Measurements from ENCODE around the gene ELOA. TPM values are rescaled to one million over a fixed set of nuclear protein-coding genes. Genes with fewer than 3 reads are reported as not detected.
A peak's percentile ranks its signal among the peaks of the same experiment; 100 is the strongest.
"Not testable (repeated sequence)": the region's sequence is repeated elsewhere in the genome, so short reads cannot be mapped to it uniquely, and the experiment has no call there.

The ELOA gene
- polyA plus RNA-seq, 6 donors from 2014 or later: 15.5 to 74.6 (median 46.1) TPM

- Mint-ChIP-seq H3K4me1 (peaks cover 27 to 39% (median 31%) of the 10 kb centered on the region in 3 donors), H3K36me3 (peaks cover 0 to 8% of the 10 kb centered on the region in 2 donors), H3K27me3 (no peaks in the 10 kb centered on the region), H3K4me3 (peak overlapping the region in 2 of 8 donors; percentile 42 to 66), H3K9me3 (no peaks in the 10 kb centered on the region), H3K27ac (peak overlapping the region in 2 of 6 donors; percentile 73 to 97)
- DNase-seq (no peak), ATAC-seq (ENCODE audit: low read depth in 2 of 2) (no peak)
These were observed 50.8 kb downstream of the ELOA start for GRCh38 chr1:23793861-23794731.

GRCh38 chr1:23794732-23795182, 51.5 kb downstream of the ELOA start:
- peak overlapping the region in 1 of 8 donors; percentile 1 for H3K4me3 Mint-ChIP-seq
- not testable (repeated sequence) for DNase-seq; H3K27me3 Mint-ChIP-seq; H3K36me3 Mint-ChIP-seq; ATAC-seq (ENCODE audit: low read depth in 2 of 2); H3K9me3 Mint-ChIP-seq
- peak overlapping the region in 2 of 6 donors; percentile 20 to 73 for H3K27ac Mint-ChIP-seq
- H3K4me1 Mint-ChIP-seq: peaks cover 29 to 45% (median 32%) of the 10 kb centered on the region in 3 donors

GRCh38 chr1:23795676-23796465, 52.6 kb downstream of the ELOA start:
- Mint-ChIP-seq H3K36me3 (peaks cover 0 to 8% of the 10 kb centered on the region in 2 donors), H3K27ac (peak overlapping the region in 2 of 6 donors; percentile 61 to 69), H3K4me1 (peaks cover 23 to 42% (median 28%) of the 10 kb centered on the region in 3 donors), H3K27me3 (no peaks in the 10 kb centered on the region), H3K9me3 (no peaks in the 10 kb centered on the region), H3K4me3 (peak overlapping the region in 1 of 8 donors; percentile 66)
- no peak for ATAC-seq (ENCODE audit: low read depth in 2 of 2)
- no peak for DNase-seq

GRCh38 chr1:23796466-23797271, 53.4 kb downstream of the ELOA start:
- no peaks in the 10 kb centered on the region for H3K9me3 Mint-ChIP-seq
- peaks cover 16 to 39% (median 24%) of the 10 kb centered on the region in 3 donors for H3K4me1 Mint-ChIP-seq
- no peaks in the 10 kb centered on the region for H3K27me3 Mint-ChIP-seq
- DNase-seq: no peak
- H3K4me3 Mint-ChIP-seq: peak overlapping the region in 3 of 8 donors; percentile 12 to 65 (median 63)
- peaks cover 0 to 8% of the 10 kb centered on the region in 2 donors for H3K36me3 Mint-ChIP-seq
- peak overlapping the region in 3 of 6 donors; percentile 34 to 79 (median 60) for H3K27ac Mint-ChIP-seq
- ATAC-seq (ENCODE audit: low read depth in 2 of 2): no peak

GRCh38 chr1:23797478-23798448, 54.5 kb downstream of the ELOA start:
- H3K4me3 Mint-ChIP-seq: peak overlapping the region in 3 of 8 donors; percentile 12 to 94 (median 12)
- ATAC-seq (ENCODE audit: low read depth in 2 of 2): no peak
- no peak for DNase-seq
- no peaks in the 10 kb centered on the region for H3K9me3 Mint-ChIP-seq
- peaks cover 0 to 8% of the 10 kb centered on the region in 2 donors for H3K36me3 Mint-ChIP-seq
- H3K27ac Mint-ChIP-seq: peak overlapping the region in 1 of 6 donors; percentile 73
- peaks cover 10 to 30% (median 15%) of the 10 kb centered on the region in 3 donors for H3K4me1 Mint-ChIP-seq
- H3K27me3 Mint-ChIP-seq: no peaks in the 10 kb centered on the region

- peak overlapping the region in 6 of 8 donors; percentile 65 to 94 (median 86) for H3K4me3 Mint-ChIP-seq
- H3K4me1 Mint-ChIP-seq: peaks cover 10 to 21% (median 12%) of the 10 kb centered on the region in 3 donors
- peaks cover 0 to 8% of the 10 kb centered on the region in 2 donors for H3K36me3 Mint-ChIP-seq
- H3K27me3 Mint-ChIP-seq: no peaks in the 10 kb centered on the region
- no peaks in the 10 kb centered on the region for H3K9me3 Mint-ChIP-seq
- no peak for DNase-seq
- peak overlapping the region in 1 of 6 donors; percentile 88 for H3K27ac Mint-ChIP-seq
- no peak for ATAC-seq (ENCODE audit: low read depth in 2 of 2)
These were observed 55.4 kb downstream of the ELOA start for GRCh38 chr1:23798662-23799142.

GRCh38 chr1:23799255-23799569, 55.9 kb downstream of the ELOA start:
- no peaks in the 10 kb centered on the region for H3K9me3 Mint-ChIP-seq
- peak overlapping the region in 1 of 6 donors; percentile 88 for H3K27ac Mint-ChIP-seq
- H3K4me1 Mint-ChIP-seq: peaks cover 10 to 21% (median 12%) of the 10 kb centered on the region in 3 donors
- H3K27me3 Mint-ChIP-seq: no peaks in the 10 kb centered on the region
- H3K4me3 Mint-ChIP-seq: peak overlapping the region; percentile 42 to 94 (median 88)
- H3K36me3 Mint-ChIP-seq: peaks cover 0 to 9% of the 10 kb centered on the region in 2 donors
- no peak for ATAC-seq (ENCODE audit: low read depth in 2 of 2)
- DNase-seq: no peak

- H3K27me3 Mint-ChIP-seq: no peaks in the 10 kb centered on the region
- no peaks in the 10 kb centered on the region for H3K9me3 Mint-ChIP-seq
- H3K27ac Mint-ChIP-seq: peak overlapping the region in 3 of 6 donors; percentile 29 to 87 (median 83)
- peak overlapping the region; percentile 84 to 94 (median 90) for H3K4me3 Mint-ChIP-seq
- ATAC-seq (ENCODE audit: low read depth in 2 of 2) (no peak), DNase-seq (no peak)
- H3K4me1 Mint-ChIP-seq: peaks cover 10 to 18% (median 12%) of the 10 kb centered on the region in 3 donors
- peaks cover 0 to 15% of the 10 kb centered on the region in 2 donors for H3K36me3 Mint-ChIP-seq
These were observed 56.5 kb downstream of the ELOA start for GRCh38 chr1:23799570-23800399.

- Mint-ChIP-seq H3K4me1 (peaks cover 12 to 26% (median 18%) of the 10 kb centered on the region in 3 donors), H3K36me3 (peaks cover 0 to 16% of the 10 kb centered on the region in 2 donors), H3K4me3 (peak within 1 kb of the TSS; percentile 84 to 94 (median 91)), H3K9me3 (no peaks in the 10 kb centered on the region), H3K27ac (peak within 1 kb of the TSS; percentile 29 to 97 (median 88)), H3K27me3 (no peaks in the 10 kb centered on the region)
- DNase-seq: peak; percentile 94
- ATAC-seq (ENCODE audit: low read depth in 2 of 2): peak; percentile 87 to 91
These were observed 57.4 kb downstream of the ELOA start, which contains the start of gene GALE for GRCh38 chr1:23800400-23801337. Gene GALE, minus strand, starts transcription at chr1:23800754. Its CDS starts 1,747 bp downstream, at chr1:23799007.

GRCh38 chr1:23801338-23801748, 58.1 kb downstream of the ELOA start:
- Mint-ChIP-seq H3K9me3 (no peaks in the 10 kb centered on the region), H3K4me3 (peak overlapping the region; percentile 84 to 94 (median 91)), H3K27ac (peak overlapping the region in 5 of 6 donors; percentile 83 to 97 (median 90)), H3K36me3 (peaks cover 0 to 16% of the 10 kb centered on the region in 2 donors), H3K27me3 (no peaks in the 10 kb centered on the region), H3K4me1 (peaks cover 12 to 30% (median 18%) of the 10 kb centered on the region in 3 donors)
- ATAC-seq (ENCODE audit: low read depth in 2 of 2) (no peak), DNase-seq (no peak)
